GM19438 (cell line): ENCODE data around the gene APOC3.
A peak's percentile ranks its signal among the peaks of the same experiment; 100 is the strongest.

ENCODE experiments used
- ATAC-seq: cut with Tn5 transposase; IDR thresholded peaks from one replicate; pipeline ENCODE4 v1.9.1; 2021; ENCODE audit warnings: low read depth; ENCODE audit not compliant: unreplicated experiment

APOC3 gene

DNA sequence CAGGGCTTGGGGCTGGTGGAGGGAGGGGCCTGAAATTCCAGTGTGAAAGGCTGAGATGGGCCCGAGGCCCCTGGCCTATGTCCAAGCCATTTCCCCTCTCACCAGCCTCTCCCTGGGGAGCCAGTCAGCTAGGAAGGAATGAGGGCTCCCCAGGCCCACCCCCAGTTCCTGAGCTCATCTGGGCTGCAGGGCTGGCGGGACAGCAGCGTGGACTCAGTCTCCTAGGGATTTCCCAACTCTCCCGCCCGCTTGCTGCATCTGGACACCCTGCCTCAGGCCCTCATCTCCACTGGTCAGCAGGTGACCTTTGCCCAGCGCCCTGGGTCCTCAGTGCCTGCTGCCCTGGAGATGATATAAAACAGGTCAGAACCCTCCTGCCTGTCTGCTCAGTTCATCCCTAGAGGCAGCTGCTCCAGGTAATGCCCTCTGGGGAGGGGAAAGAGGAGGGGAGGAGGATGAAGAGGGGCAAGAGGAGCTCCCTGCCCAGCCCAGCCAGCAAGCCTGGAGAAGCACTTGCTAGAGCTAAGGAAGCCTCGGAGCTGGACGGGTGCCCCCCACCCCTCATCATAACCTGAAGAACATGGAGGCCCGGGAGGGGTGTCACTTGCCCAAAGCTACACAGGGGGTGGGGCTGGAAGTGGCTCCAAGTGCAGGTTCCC lies at the start of gene APOC3:
APOC3 (plus strand) TSS at position 383 of the 659 bp plus-strand sequence. CDS start 676 bp downstream, outside the sequence.
- ATAC-seq, result no peak

DNA sequence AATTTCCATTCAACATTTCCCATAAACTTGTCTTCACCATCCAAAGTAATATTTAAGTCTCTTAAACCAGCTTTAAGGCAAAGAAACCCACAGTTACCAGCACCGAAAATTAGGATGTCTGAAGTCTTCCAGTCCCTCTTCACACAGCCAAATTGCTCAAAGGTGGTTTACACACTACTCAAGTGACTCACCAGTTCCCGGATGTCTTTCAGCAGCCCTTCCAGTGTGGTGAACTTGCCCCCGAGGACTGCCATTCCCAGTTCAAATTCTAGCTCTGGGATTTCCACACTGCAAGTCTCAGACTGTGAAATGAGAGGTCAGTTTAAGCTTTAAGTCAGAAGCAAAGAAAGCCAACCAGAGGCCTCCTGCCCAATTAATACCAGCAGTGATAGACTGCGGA lies 47.0 kb upstream of the APOC3 start:
- ATAC-seq, result no peak

DNA sequence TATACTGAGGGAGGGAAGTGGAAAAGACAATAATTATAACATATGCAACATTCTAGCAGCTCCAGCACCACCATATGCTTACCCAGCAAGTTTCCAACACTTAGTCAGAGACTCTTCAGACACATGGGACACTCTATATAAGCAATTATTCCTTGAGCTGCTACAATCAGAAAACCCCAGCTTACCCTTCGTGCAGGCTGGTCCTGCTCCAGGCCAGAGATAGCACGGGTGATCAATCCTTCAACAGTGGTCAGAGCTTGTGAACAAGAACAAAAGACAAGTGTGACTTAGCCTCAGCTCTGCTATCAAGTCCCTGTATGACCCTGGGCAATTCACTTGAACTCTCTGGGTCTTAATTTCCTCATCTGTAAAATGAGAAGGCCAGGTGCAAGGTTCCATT lies 43.4 kb upstream of the APOC3 start:
- no peak for ATAC-seq

DNA sequence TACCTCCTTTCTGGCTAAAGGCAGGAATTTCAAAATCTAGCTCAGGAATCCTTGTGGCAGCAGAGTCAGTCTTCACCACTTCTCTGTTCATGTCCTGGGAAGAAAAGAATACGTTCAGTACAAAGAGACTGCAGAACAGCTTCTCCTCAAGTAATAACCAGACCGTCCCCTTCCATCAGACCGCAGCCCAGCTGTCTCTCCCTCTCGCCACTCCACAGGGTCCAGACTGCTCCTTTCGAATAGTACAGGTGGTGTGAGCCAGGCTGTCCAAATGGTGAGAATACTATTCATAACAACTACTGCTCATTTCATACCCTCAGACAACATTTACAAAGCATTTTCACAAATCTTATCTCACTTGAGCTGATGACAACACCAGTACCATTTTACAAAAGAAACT lies 42.7 kb upstream of the APOC3 start:
- no peak for ATAC-seq

DNA sequence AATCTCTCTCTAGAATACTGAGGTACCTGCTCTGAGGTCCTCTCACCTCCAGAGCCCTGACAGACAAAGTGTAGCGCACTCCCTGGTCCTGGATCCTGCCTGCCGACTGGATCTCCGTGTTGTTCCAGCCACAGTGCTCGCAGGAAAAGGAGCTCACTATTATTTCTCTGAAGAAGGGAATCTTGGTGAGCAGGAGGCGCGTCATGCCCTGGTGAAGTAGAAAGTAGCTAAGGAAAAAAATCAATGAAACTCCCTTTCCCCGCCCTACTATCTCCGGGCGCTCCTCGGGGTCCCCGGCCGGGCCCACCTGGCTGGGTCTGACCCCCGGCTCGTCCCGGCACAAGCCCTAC lies 42.3 kb upstream of the APOC3 start:
- no peak for ATAC-seq

DNA sequence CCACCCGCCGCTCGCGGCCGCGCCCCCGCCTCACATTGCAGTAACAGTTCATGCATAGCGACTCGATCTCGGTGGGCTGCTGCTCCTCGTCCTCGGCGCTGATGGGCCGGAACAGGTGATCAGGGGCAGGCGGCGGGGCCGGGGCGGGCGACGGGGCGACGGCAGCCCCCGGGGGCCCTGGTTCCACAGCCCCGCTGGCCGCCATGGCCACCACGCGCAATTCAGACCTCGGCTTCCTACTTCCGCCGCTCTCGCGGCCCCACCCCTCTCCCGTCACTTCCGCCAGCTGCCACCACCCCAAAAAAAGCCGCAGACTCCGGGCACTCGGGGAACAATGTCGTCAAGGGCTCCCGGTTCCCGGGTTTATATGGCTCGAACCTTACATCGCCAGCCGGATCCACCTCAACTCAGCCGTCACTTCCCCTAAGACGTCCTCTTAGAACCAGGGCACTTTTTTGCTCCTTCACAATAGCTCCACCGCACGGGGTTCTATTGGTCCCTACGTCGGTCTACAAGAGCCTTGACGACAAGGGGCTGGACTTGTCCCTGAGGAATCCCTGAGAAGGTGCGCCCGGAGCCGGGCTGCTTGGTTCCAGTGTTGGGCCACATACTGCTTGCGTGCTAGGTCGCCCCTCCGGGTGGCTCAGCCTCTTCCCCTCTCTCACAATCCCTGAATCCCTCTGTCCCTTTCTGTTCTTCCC lies 41.8 kb upstream of the APOC3 start, which contains the start of gene ZPR1:
ZPR1 (minus strand) TSS at position 238 of the 701 bp plus-strand sequence; CDS start at position 205, 33 bp downstream.
- peak; percentile 96 for ATAC-seq

DNA sequence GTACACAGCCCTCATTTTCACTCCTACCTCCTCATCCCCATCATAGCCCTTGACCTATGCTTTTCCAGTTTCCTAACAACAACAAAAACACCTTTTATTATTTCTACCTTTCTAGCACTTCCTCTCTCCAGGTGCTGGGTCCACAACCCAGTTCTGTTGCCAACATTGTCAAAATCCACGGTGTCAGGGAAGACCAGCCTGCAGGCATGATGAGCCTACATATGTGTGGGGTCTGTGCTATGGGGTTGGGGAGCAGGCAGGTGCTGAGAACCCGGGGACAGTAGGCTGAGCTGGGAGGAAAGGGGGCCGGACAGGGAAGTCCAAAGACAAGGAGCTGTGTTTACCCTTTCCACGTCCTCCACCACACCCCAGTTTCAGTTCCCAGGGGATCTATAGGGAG lies 41.2 kb upstream of the APOC3 start:
- ATAC-seq, result no peak

DNA sequence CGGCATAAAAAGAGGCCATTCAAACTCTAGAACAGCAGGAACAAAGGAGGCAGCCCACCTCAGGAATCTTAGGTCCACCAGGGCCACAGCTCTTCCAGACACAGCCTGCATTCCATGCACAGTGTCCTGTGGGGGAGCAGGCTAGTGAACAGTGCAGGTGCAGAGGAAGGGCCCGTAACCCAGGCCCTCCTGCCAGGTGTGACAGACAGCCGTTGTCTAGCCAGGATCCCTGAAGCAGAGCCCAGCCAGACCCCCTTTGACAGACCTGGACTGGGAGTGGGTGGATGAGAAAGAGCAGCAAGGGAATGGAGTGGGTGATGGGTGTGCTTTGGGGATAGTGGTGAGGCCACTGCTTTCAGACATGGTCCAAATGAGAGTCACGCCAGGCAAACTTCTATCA lies 40.7 kb upstream of the APOC3 start:
- no peak for ATAC-seq

DNA sequence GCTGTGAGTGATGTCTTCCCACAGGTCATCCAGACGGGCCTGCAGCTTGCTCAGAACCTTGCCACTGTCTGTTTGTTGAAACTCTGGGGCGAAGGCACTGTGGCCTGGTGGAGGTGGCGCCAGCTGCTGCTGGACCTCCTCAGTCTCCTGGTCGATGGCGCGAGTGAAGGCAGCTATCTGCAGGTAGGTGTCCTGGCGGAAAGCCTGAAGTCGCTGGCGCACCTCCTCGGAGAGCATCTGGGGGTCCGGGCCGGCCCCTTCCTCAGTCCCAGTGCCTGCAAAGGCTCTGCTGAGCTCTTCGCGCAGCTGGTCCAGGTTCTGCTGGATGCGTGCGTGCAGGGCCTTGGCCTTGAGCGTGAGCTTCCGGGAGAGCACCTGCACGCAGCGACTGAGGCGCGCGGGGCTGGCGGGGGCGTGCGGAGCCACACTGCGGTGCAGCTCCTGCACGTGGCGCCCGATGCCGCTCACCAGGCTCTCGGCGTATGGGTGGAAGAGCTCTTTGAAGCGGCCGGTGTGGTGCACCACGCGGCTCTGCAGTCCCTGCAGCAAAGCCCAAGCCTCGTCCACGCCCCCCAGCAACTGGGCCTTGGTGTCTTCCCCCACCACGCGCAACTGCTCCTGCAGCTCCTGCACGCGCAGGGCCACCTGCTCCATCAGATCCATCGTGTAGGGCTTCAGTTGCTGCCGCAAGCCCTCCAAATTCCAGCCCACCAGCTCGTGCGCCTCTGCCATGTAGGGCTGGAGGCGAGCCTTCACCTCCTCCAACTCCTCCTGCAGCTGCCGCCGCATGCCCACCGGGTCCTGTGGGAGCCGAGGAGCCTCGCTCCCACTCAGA lies 39.3 kb upstream of the APOC3 start:
- ATAC-seq, result no peak

DNA sequence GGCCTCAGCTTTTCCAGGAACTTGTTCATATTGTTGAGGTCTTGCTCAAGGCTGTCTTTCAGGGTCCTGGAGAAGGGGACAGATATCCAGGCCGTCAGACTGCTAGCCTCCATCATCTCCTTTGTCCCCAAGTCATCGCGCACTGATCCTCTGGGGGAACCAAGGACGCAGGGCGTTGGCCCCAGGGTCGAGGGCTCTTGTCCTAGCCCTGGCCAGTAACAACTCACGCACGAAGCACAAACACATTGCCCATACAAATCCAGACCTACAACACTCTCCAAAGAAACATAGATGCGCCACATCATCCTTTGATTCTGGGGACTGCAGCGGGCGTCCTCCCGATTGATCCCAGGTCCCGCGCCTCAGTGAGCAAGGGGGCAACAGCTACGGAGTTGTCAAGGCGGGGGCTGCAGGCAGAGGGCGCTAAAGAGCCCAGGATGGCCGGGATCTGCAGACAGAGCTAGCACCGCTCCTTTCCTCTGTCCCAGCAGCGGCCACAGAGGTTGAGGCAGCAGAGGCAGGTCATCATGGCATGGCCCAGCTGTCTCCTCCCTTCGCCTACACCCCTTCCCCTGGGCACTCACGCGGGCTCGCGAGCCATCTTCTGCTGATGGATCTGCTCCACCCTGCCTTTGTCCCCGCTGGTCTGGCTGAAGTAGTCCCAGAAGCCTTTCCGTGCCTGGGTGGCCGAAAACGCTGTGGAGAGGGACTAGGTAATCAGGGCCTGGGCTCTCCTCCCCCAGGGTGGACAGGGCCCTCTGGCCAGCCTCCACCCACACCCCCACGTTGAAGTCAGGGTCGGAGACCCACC lies 38.5 kb upstream of the APOC3 start:
- no peak for ATAC-seq

DNA sequence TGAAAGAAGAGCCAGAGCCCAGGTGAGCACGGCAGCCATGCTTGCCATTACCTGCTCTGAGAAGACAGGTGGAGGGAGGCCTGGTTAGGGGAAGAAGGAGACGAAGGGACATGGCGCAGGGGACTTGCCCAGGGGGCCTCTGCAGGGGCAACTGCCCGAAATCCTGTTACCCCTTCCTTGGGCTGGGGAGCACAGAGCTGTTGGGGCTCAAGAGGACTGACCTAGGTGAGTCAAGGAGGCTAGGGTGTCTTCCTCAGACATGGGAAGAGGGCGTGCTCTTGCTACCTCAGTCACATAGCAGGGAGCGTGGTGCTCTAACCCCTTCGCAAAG lies 37.9 kb upstream of the APOC3 start, which contains the start of gene APOA5:
APOA5 (minus strand) TSS at position 67 of the 331 bp plus-strand sequence; CDS start at position 48, 19 bp downstream.
- no peak for ATAC-seq

DNA sequence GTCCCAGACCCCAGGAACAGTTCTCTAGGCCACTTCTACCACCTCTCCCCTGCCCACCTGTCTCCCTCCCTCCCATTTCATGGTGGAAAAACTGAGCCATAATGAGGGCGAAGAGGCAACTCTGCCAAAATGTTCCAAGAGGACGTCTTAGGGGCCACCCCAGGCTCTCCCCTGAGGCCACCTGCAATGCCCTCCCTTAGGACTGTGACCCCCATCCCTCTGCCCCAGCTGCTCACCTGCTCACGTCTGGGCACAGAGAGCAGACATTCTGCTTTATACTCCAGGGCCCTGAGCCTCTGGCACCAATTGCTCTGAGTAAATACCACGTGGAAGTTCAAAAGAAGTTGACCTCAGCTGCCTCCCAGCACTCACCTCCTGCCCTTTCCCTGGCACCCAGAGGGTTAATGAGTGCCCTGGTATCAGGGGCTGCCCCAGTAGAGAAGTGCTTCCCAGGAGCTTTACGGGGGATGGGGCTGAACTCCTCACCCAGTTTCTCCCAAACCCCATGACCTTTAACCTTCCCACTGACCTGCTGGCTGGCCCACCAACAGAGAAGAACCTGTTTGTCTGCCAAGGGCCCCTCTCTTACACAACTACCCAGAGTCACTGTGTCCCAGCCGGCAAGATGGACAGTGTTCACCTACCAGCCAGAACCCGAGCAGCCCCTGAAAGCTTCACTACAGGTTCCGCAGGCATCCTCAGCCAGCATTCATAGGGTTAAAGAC lies 37.4 kb upstream of the APOC3 start:
- ATAC-seq, result no peak

DNA sequence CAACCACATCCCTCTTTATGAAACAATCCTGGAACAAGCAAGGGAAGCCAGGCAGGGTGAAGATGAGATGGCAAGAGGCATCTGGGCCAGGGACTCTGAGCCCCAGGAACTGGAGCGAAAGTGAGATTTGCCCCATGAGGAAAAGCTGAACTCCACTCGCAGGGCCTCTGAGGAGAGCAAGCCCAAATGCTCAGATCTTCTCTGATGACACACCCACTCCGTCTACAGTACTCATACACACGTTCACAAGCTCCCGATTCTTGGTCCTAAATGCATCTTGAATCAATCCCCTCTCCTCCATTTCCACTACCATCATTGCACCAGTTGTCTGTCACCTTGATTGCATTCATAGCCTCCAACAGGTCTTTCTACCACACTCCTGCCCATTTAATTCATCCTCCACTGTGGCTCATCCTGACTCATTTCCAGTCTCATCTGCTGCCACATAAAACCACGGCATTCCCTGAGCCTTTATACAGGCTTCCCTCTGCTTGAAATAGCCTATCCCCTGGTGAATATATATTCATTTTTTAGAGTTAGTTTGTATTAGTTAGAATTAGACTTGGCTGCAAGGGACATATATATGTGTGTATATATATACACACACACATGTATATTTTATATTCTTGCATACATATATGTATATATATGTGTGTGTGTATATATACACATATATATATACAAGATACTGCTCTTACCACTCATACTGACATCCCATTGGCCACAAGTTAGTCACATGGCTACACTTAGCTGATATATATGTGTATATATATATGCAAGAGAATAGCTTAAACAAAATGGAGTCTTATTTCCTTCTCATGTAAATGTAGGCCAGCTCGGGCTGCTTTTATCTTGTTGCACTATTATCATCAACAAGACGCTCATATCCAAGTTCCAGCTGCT lies 36.6 kb upstream of the APOC3 start:
- no peak for ATAC-seq

DNA sequence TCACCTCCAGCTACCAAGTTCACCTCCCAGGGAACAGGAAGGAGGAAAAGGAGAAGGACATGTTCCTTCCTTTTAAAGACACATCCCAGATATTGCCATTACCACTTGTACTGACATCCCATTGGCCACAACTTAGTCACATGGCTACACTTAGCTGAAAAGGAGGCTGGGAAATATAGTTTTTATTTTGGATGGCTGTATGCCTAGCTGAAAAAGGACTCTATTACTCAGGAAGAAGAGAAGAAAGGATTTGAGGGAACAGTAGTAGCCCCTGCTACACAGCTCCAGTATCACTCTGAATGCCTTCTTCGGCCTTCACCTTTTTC lies 36.0 kb upstream of the APOC3 start:
- ATAC-seq, result no peak

DNA sequence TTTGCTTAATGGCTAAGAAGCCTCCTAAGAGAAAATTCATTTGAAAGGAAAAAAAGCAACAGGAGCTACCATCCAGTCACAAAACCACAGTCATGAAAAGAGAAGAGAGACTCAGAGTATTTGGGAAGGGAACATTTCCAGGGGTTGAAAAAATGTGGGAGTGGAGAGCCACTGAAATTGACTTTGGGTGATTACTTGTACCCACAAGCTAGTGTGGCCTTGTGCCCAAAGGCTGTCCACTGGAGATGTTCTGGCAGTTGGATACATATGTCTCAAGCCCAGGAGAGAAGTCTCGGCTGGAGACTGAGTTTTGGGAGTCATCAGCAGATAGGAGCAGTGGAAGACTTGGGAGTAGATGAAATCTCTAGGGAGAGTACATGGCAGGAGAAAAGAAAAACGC lies 34.9 kb upstream of the APOC3 start:
- no peak for ATAC-seq

DNA sequence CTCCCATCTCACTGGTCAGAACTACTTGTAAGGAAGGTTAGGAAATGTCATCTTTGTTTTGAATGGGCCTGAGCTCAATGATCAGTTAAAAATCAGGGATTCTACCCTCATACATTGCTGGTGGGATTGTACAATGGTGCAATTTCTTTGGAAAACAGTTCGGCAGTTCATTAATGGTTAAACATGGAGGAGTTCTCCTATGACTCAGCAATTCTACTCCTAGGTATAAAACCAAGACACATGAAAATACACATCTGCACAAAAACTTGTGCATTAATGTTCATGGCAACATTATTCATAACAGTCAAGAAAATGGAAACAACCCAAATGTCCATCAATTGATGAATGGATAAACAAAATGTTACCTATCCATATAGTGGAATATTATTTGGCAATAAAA lies 33.2 kb upstream of the APOC3 start:
- no peak for ATAC-seq

DNA sequence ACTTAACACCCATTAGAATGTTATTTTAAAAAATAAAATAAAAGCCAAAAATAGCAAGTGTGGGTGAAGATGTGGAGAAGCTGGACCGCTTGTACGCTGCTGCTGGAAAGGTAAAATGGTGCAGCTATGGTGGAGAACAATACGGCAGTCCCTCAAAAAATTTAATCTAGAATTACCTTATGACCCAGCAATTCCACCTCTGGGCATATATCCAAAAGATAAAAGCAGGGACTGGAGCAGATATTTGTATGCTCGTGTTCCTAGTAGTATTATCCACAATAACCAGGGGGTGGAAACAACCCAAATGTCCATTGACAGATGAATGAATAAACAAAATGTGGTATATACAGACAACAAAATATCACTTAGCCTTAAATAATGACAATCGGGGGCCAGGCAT lies 31.9 kb upstream of the APOC3 start:
- no peak for ATAC-seq

DNA sequence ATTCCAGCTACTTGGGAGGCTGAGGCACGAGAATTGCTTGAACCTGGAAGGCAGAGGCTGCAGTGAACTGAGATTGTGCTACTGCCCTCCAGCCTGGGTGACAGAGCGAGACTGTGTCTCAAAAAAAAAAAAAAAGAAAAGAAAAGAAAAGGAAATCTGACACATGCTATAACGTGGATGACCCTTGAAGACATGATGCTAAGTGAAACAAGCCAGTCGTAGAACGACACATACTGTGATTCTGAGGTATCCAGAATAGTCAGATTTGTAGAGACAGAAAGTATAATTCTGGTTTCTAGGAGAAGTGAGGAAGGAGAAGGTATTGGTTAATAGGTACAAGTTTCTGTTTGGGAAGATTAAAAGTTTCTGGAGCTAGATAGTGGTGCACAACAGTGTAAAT lies 31.3 kb upstream of the APOC3 start:
- no peak for ATAC-seq

DNA sequence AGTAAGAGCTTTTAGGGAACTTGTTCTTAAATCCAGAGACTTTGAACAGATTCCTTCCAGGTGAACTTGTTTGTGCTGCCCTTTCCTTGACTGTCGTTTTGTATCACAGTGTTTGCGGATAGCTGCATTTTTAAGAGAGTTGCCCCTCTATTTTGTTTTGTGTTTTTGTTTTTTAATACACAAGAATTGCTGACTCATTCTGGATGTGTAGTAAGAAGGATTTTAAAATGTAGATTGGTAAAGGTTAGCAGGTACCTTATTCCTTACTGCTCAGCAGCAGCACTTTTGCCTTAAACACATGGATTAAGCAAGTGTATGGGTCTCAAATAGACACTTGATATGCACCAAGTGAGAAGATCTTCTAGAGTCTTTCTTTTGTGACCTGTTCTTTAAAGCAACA lies 29.1 kb upstream of the APOC3 start:
- ATAC-seq, result no peak
